HepG2 (cell line): ENCODE data around the gene KIF26B. TPM values are rescaled to one million over a fixed set of nuclear protein-coding genes. Genes with fewer than 3 reads are reported as not detected.

Experiments
- ATAC-seq: fragments of 200-7000 bp; cut with Tn5 transposase; 3 replicates; pipeline ENCODE4 v1.9.1; 2020; ENCODE audit warnings: mild to moderate bottlenecking, moderate library complexity
- BruUV-seq: library from RNA; stranded (reverse); fragments of 400-500 nt; replicated peaks from 2 replicates; lab custom pipeline; 2021; lab: Mats Ljungman, UMichigan
- CTCF ChIA-PET: fragments of 300-600 bp; formaldehyde crosslinking; extraction: SDS; loops from one replicate; lab custom pipeline; 2021; ENCODE audit warnings: low total read pairs, inconsistent platforms, low intra/inter-chr PET ratio; lab: Yijun Ruan, JAX
- POLR2A ChIA-PET: fragments of 350-600 bp; sonication (Branson Sonifier 250); formaldehyde crosslinking; loops from one replicate; lab custom pipeline; 2020; ENCODE audit warnings: antibody characterized with exemption, inconsistent platforms; lab: Yijun Ruan, JAX
- DNase-seq: peaks from one replicate; pipeline ENCODE4 v3.0.0-alpha.2; 2015; ENCODE audit warnings: low spot score
- FAIRE-seq: peaks from 3 replicates; lab custom pipeline; 2011; peaks lifted over from hg19 to GRCh38; lab: Jason Lieb, UNC
- H2AFZ ChIP-seq: one replicate; pipeline ENCODE4 v1.6.1; 2011; ENCODE audit warnings: low read length, inconsistent platforms
- H3K27ac ChIP-seq: fragments of 300-600 bp; 3 replicates; pipeline ENCODE4 v1.8.0; 2011; ENCODE audit warnings: mixed run types, mild to moderate bottlenecking, mixed read lengths, low read length, inconsistent platforms; ENCODE audit not compliant: insufficient read depth; ENCODE audit errors: extremely low read length
- H3K27me3 ChIP-seq, 2 experiments: fragments of 200-600 bp in 1 of 2; 2 replicates in 1 of 2; 3 replicates in 1 of 2; pipeline versions ENCODE4 v1.6.0 to v1.8.0; 2011; ENCODE audit warnings: low read length in 2 of 2, mild to moderate bottlenecking in 2 of 2, moderate library complexity in 2 of 2, inconsistent platforms in 1 of 2; ENCODE audit not compliant: insufficient read depth in 2 of 2, control insufficient read depth in 1 of 2
- H3K36me3 ChIP-seq, 2 experiments: fragments of 200-600 bp in 1 of 2; replicated peaks in 1 of 2; 2 replicates in 1 of 2; 3 replicates in 1 of 2; pipeline versions ENCODE4 v1.5.1 to v1.8.0; 2011; ENCODE audit warnings: low read length in 2 of 2, inconsistent platforms in 1 of 2; ENCODE audit not compliant: insufficient read depth in 2 of 2, control insufficient read depth in 1 of 2
- H3K4me1 ChIP-seq: 2 replicates; pipeline ENCODE4 v1.5.1; 2012; ENCODE audit warnings: low read length, inconsistent platforms; ENCODE audit not compliant: insufficient read depth
- H3K4me2 ChIP-seq: 2 replicates; pipeline ENCODE4 v1.6.0; 2011; ENCODE audit warnings: low read depth, low read length, inconsistent platforms
- H3K4me3 ChIP-seq, 3 experiments: fragments of 200-600 bp in 1 of 3; sonication (generic), shearing (Covaris generic) in 1 of 3; replicated peaks in 1 of 3; 2 replicates each; pipeline ENCODE4 v1.5.1; 2011 to 2016; ENCODE audit warnings: low read length in 3 of 3, inconsistent platforms in 2 of 3, low read depth in 2 of 3, mild to moderate bottlenecking in 2 of 3, control low read depth in 1 of 3, mixed read lengths in 1 of 3; ENCODE audit not compliant: insufficient read depth in 1 of 3
- H3K79me2 ChIP-seq: one replicate; pipeline ENCODE4 v1.6.1; 2011; ENCODE audit warnings: low read length, inconsistent platforms; ENCODE audit not compliant: insufficient read depth
- H3K9ac ChIP-seq: 2 replicates; pipeline ENCODE4 v1.6.0; 2011; ENCODE audit warnings: mild to moderate bottlenecking, low read depth, low read length, inconsistent platforms; ENCODE audit not compliant: insufficient read depth
- H3K9me3 ChIP-seq: 2 replicates; pipeline ENCODE4 v1.5.1; 2012; ENCODE audit warnings: mild to moderate bottlenecking, low read length
- H4K20me1 ChIP-seq: 2 replicates; pipeline ENCODE4 v1.6.0; 2011; ENCODE audit warnings: inconsistent platforms, mild to moderate bottlenecking, low read length, moderate library complexity; ENCODE audit not compliant: insufficient read depth
- ASH2L ChIP-seq: fragments of 300-600, 200-600 bp; sonication (generic); IDR thresholded peaks from 2 replicates; pipeline ENCODE4 v1.7.0; 2017; ENCODE audit warnings: low read depth, mild to moderate bottlenecking, moderate library complexity, mixed read lengths, low read length; ENCODE audit not compliant: insufficient read length
- CENPT ChIP-seq: sonication (generic); formaldehyde crosslinking; IDR thresholded peaks from 2 replicates; pipeline ENCODE4 v1.8.0; 2022; ENCODE audit warnings: low read depth, mild to moderate bottlenecking, moderate library complexity, missing genetic modification reagents
- FOSL1 ChIP-seq: sonication (generic); formaldehyde crosslinking; IDR thresholded peaks from 2 replicates; pipeline ENCODE4 v1.9.0; 2021; ENCODE audit warnings: missing genetic modification reagents, borderline replicate concordance
- FOXA3 ChIP-seq: IDR thresholded peaks from 2 replicates; pipeline ENCODE4 v1.6.1; 2016; ENCODE audit warnings: missing genetic modification reagents, missing compliant biosample characterization
- FOXJ3 ChIP-seq: sonication (generic); formaldehyde crosslinking; IDR thresholded peaks from 2 replicates; pipeline ENCODE4 v1.4.0; 2020; ENCODE audit warnings: missing genetic modification reagents, mild to moderate bottlenecking, borderline replicate concordance
- GTF2F1 ChIP-seq: fragments of 150-350 bp; IDR thresholded peaks from 2 replicates; pipeline ENCODE4 v1.6.1; 2014; ENCODE audit warnings: low read length
- HES4 ChIP-seq: sonication (generic); formaldehyde crosslinking; IDR thresholded peaks from 2 replicates; pipeline ENCODE4 v1.9.0; 2021; ENCODE audit warnings: mild to moderate bottlenecking, missing genetic modification reagents, borderline replicate concordance
- MAF1 ChIP-seq: sonication (generic); formaldehyde crosslinking; IDR thresholded peaks from 2 replicates; pipeline ENCODE4 v1.5.0; 2020; ENCODE audit warnings: missing genetic modification reagents, borderline replicate concordance
- NFIC ChIP-seq: IDR thresholded peaks from 2 replicates; pipeline ENCODE4 v1.6.1; 2012; ENCODE audit warnings: mild to moderate bottlenecking, low read length, inconsistent platforms
- NRL ChIP-seq: sonication (generic); formaldehyde crosslinking; IDR thresholded peaks from 2 replicates; pipeline ENCODE4 v1.5.0; 2020; ENCODE audit warnings: missing genetic modification reagents, mild to moderate bottlenecking, moderate library complexity, borderline replicate concordance
- PCBP2 ChIP-seq: fragments of 200-400 bp; formaldehyde crosslinking; optimal IDR thresholded peaks from 2 replicates; pipeline ENCODE3; 2018; ENCODE audit warnings: low read length, low read depth; ENCODE audit not compliant: poor library complexity, severe bottlenecking
- PPARG ChIP-seq: conservative IDR thresholded peaks from 2 replicates; pipeline ENCODE4 v1.6.1; 2016; ENCODE audit warnings: missing biosample characterization, missing genetic modification reagents
- REXO4 ChIP-seq: sonication (generic); formaldehyde crosslinking; IDR thresholded peaks from 2 replicates; pipeline ENCODE4 v1.8.0; 2022; ENCODE audit warnings: missing genetic modification reagents, mild to moderate bottlenecking, borderline replicate concordance
- RFX1 ChIP-seq: fragments of 450-650 bp; IDR thresholded peaks from 2 replicates; pipeline ENCODE4 v1.6.1; 2017
- THYN1 ChIP-seq: sonication (generic); formaldehyde crosslinking; IDR thresholded peaks from 2 replicates; pipeline ENCODE4 v1.8.1; 2023; ENCODE audit warnings: low read depth, mild to moderate bottlenecking, moderate library complexity, missing genetic modification reagents, borderline replicate concordance
- TMF1 ChIP-seq: sonication (generic); formaldehyde crosslinking; IDR thresholded peaks from 2 replicates; pipeline ENCODE4 v1.8.1; 2022; ENCODE audit warnings: low read depth, missing genetic modification reagents
- ZNF33B ChIP-seq: sonication (generic); formaldehyde crosslinking; IDR thresholded peaks from 2 replicates; pipeline ENCODE4 v1.5.1; 2020; ENCODE audit warnings: mild to moderate bottlenecking, missing genetic modification reagents
- ZNF546 ChIP-seq: sonication (generic); formaldehyde crosslinking; conservative IDR thresholded peaks from 2 replicates; pipeline ENCODE4 v1.8.1; 2023; ENCODE audit warnings: mild to moderate bottlenecking, missing genetic modification reagents
- ZNF704 ChIP-seq: sonication (generic); formaldehyde crosslinking; IDR thresholded peaks from 2 replicates; pipeline ENCODE4 v1.8.1; 2023; ENCODE audit warnings: mild to moderate bottlenecking, inconsistent platforms, moderate library complexity, missing genetic modification reagents, borderline replicate concordance
- ZNF775 ChIP-seq: sonication (generic); formaldehyde crosslinking; IDR thresholded peaks from 2 replicates; pipeline ENCODE4 v1.4.0; 2020; ENCODE audit warnings: missing genetic modification reagents, mild to moderate bottlenecking, moderate library complexity, borderline replicate concordance
- WGBS: methylation state at CpG from one replicate; pipeline ENCODE4 v1.1.6; 2017; ENCODE audit warnings: low lambda C conversion rate; 5-methylcytosine and 5-hydroxymethylcytosine counted together
- in situ Hi-C: cut with HindIII; loops from 2 replicates; pipeline ENCODE4 v1.10.0; 2017; ENCODE audit warnings: low pct_unique_long_range_greater_than_20kb; ENCODE audit not compliant: extremely low pct_ligation_motif_present
- intact Hi-C: fragments of 100-400 bp; cut with micrococcal nuclease; formaldehyde crosslinking; loops from one replicate; pipeline ENCODE4 v1.10.0; 2022; ENCODE audit not compliant: unreplicated experiment
- polyA plus RNA-seq, 8 experiments: library from polyadenylated mRNA; depleted of rRNA in 3 of 8; stranded (reverse) in 7 of 8; unstranded in 1 of 8; fragments of >200 nt; fragmentation: Illumina TruSeq in 4 of 8; extraction: Trizol in 4 of 8; gene quantifications; 2 replicates each; pipeline versions ENCODE4 v1.2.1 to v1.2.3, GENCODE V29; 2011 to 2016; ENCODE audit warnings: low read depth in 4 of 8, missing spikeins in 1 of 8, mixed read lengths in 1 of 8; ENCODE audit not compliant: insufficient read depth in 1 of 8
- total RNA-seq, 5 experiments: library from RNA; depleted of rRNA; stranded (reverse); fragments of >200 nt; fragmentation: Illumina TruSeq; extraction: Trizol; gene quantifications; 2 replicates each; pipeline ENCODE4 v1.2.3, GENCODE V29; 2016; ENCODE audit warnings: low read depth in 1 of 5

The KIF26B gene
- total and polyA plus RNA-seq, 2 of the 13 experiments (the other 11 are each of a cell fraction or from before 2014, with no cell fraction given) = 0.08 to 0.09 TPM

- FAIRE-seq = no peak
- no peak overlapping the region for H3K9ac ChIP-seq
- TF ChIP-seq ZNF775 (CRISPR knock-in tag) (no peak), ZNF546 (CRISPR knock-in tag) (no peak), REXO4 (CRISPR knock-in tag) (no peak), RFX1 (no peak), NRL (CRISPR knock-in tag) (no peak), PPARG (CRISPR knock-in tag) (no peak)
- H3K4me3 ChIP-seq = no peak overlapping the region
- POLR2A ChIA-PET = no interaction called here
- H3K27me3 ChIP-seq = peaks cover 1 to 33% of the 10 kb centered on the region in 2 experiments; a peak in 3 of 5 replicates
- CTCF ChIA-PET = no interaction called here
- in situ Hi-C loops (loop anchor here (25.0 kb wide), 1 partner anchor 1325 kb away; no protein-coding TSS in a partner anchor), intact Hi-C loops (no loop called here)
- H4K20me1 ChIP-seq = no peaks in the 10 kb centered on the region
- H3K36me3 ChIP-seq = no peaks in the 10 kb centered on the region
- H3K4me1 ChIP-seq = peaks cover 8% of the 10 kb centered on the region
- no peak overlapping the region for H2AFZ ChIP-seq
- no peak for ATAC-seq
- H3K9me3 ChIP-seq = no peaks in the 10 kb centered on the region
- BruUV-seq = no TSS peak
- no peak overlapping the region for H3K27ac ChIP-seq
- H3K4me2 ChIP-seq = no peak overlapping the region
- no peak for DNase-seq
- 79% methylated on average over 8 of the region's 8 CpGs for WGBS
- no peaks in the 10 kb centered on the region for H3K79me2 ChIP-seq
Measured at GRCh38 chr1:245161866-245162265, 7.1 kb downstream of the KIF26B start.

- Histone ChIP-seq H3K27ac (no peak overlapping the region), H4K20me1 (no peaks in the 10 kb centered on the region), H3K79me2 (no peaks in the 10 kb centered on the region), H3K27me3 (peaks cover 1 to 6% of the 10 kb centered on the region in 2 experiments; a peak in 1 of 5 replicates), H3K9me3 (no peaks in the 10 kb centered on the region), H3K4me2 (no peak overlapping the region), H3K36me3 (no peaks in the 10 kb centered on the region), H3K9ac (no peak overlapping the region), H2AFZ (no peak overlapping the region), H3K4me3 (no peak overlapping the region), H3K4me1 (no peaks in the 10 kb centered on the region)
- FAIRE-seq = no peak
- POLR2A ChIA-PET = no interaction called here
- no peak for DNase-seq
- 69% methylated on average over 10 of the region's 10 CpGs for WGBS
- no peak for ATAC-seq
- intact Hi-C loops (no loop called here), in situ Hi-C loops (loop anchor here (25.0 kb wide), 1 partner anchor 1321 kb away; no protein-coding TSS in a partner anchor)
- CTCF ChIA-PET = no interaction called here
- no TSS peak for BruUV-seq
- TF ChIP-seq ZNF704 (CRISPR knock-in tag) (no peak), NFIC (no peak), PCBP2 (no peak), CENPT (no peak), FOXA3 (no peak), THYN1 (CRISPR knock-in tag) (no peak), FOSL1 (CRISPR knock-in tag) (no peak), ZNF33B (CRISPR knock-in tag) (no peak), ASH2L (no peak), TMF1 (CRISPR knock-in tag) (no peak), MAF1 (CRISPR knock-in tag) (no peak), FOXJ3 (no peak), GTF2F1 (no peak), HES4 (CRISPR knock-in tag) (no peak)
Measured at GRCh38 chr1:245166471-245166885, 11.7 kb downstream of the KIF26B start.
